KMS-11 (cell line): Measurements from ENCODE around the gene NBEA.

Experiments
- H2AFZ ChIP-seq: fragments of 200-600 bp; sonication (generic); 2 replicates; pipeline ENCODE4 v1.6.1; 2016; ENCODE audit warnings: antibody characterized with exemption, mixed run types, low read depth
- H3K27ac ChIP-seq: fragments of 200-600 bp; sonication (generic); 2 replicates; pipeline ENCODE4 v1.6.1; 2016; ENCODE audit warnings: mild to moderate bottlenecking, mixed run types
- H3K27me3 ChIP-seq: fragments of 200-600 bp; sonication (generic); 2 replicates; pipeline ENCODE4 v1.6.1; 2017; ENCODE audit warnings: mild to moderate bottlenecking, low read depth, mixed run types, moderate library complexity; ENCODE audit not compliant: insufficient read depth
- H3K36me3 ChIP-seq: fragments of 200-600 bp; sonication (generic); 2 replicates; pipeline ENCODE4 v1.6.1; 2017; ENCODE audit warnings: mild to moderate bottlenecking, mixed run types; ENCODE audit not compliant: insufficient read depth
- H3K4me1 ChIP-seq: fragments of 200-600 bp; sonication (generic); 2 replicates; pipeline ENCODE4 v1.6.1; 2016; ENCODE audit warnings: mild to moderate bottlenecking, low read depth, mixed run types; ENCODE audit not compliant: poor library complexity, severe bottlenecking
- H3K4me2 ChIP-seq: fragments of 200-600 bp; sonication (generic); 2 replicates; pipeline ENCODE4 v1.7.0; 2016; ENCODE audit warnings: mild to moderate bottlenecking, mixed run types
- H3K4me3 ChIP-seq: fragments of 200-600 bp; sonication (generic); IDR thresholded peaks from 2 replicates; pipeline ENCODE4 v1.6.1; 2017; ENCODE audit warnings: low read depth, low read length, mixed read lengths; ENCODE audit not compliant: insufficient read depth
- H3K79me2 ChIP-seq: fragments of 200-600 bp; sonication (generic); 2 replicates; pipeline ENCODE4 v1.6.1; 2016; ENCODE audit warnings: low read depth, mixed run types; ENCODE audit not compliant: insufficient read depth
- H3K9ac ChIP-seq: fragments of 200-600 bp; sonication (generic); 2 replicates; pipeline ENCODE4 v1.6.1; 2016; ENCODE audit warnings: mild to moderate bottlenecking, mixed run types
- H4K20me1 ChIP-seq: fragments of 200-600 bp; sonication (generic); 2 replicates; pipeline ENCODE4 v1.6.1; 2016; ENCODE audit warnings: mild to moderate bottlenecking, mixed run types; ENCODE audit not compliant: insufficient read depth
- TF ChIP-seq, protein P1 (sequence below): fragments of 200-600 bp; sonication (generic); conservative IDR thresholded peaks from 2 replicates; pipeline ENCODE4 v1.6.1; 2017; ENCODE audit warnings: low read depth, mild to moderate bottlenecking, antibody characterized with exemption, low read length, moderate library complexity, mixed read lengths

NBEA gene

DNA sequence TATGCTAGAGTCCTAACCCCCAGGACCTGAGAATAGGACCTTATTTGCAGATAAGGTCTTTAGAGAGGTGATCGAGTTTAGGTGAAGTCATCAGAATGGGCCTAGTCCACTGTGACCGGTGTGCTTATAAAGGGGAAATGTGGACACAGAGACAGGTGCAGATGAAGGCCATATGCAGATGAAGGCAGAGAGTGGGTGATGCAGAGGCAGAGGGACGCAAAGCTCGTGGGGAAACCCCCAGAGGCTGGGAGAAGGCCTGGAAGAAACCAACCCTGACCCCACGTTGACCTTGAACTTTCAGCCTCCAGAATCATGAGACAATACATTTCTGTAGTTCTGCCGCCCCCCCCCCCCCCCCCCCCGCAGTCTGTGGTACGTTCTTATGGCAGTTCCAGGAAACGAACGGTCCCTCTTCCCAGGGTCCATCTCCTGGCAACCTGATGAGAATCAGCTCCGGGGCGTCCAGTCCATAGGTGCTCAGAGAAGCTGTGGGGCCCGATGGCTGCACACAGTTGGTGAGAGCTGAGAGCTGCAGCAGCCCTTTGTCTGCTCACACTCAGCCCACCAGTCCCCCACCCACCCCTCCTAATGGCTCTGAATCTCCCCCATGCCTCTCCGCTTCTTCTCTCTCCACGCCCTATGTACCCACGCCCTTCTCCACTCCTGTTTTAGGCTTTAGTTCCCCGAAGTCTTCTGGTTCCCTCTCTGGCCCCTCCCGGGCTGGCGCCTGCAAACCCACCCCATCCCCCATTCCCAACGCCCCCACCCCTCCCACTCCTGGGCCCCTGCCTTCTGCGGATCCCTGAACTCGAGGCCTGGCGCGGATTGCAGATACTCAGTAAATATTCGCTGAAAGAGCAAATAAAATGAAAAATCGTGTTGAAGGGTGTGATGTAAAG lies 752.7 kb downstream of the NBEA start:
- Histone ChIP-seq H3K79me2 (no peaks in the 10 kb centered on the region), H3K4me2 (no peak overlapping the region), H3K9ac (no peak overlapping the region), H4K20me1 (no peaks in the 10 kb centered on the region), H3K4me1 (no peaks in the 10 kb centered on the region), H3K4me3 (no peak overlapping the region), H2AFZ (no peak overlapping the region), H3K27ac (no peak overlapping the region), H3K27me3 (no peaks in the 10 kb centered on the region), H3K36me3 (no peaks in the 10 kb centered on the region)
- TF ChIP-seq, protein P1, sequence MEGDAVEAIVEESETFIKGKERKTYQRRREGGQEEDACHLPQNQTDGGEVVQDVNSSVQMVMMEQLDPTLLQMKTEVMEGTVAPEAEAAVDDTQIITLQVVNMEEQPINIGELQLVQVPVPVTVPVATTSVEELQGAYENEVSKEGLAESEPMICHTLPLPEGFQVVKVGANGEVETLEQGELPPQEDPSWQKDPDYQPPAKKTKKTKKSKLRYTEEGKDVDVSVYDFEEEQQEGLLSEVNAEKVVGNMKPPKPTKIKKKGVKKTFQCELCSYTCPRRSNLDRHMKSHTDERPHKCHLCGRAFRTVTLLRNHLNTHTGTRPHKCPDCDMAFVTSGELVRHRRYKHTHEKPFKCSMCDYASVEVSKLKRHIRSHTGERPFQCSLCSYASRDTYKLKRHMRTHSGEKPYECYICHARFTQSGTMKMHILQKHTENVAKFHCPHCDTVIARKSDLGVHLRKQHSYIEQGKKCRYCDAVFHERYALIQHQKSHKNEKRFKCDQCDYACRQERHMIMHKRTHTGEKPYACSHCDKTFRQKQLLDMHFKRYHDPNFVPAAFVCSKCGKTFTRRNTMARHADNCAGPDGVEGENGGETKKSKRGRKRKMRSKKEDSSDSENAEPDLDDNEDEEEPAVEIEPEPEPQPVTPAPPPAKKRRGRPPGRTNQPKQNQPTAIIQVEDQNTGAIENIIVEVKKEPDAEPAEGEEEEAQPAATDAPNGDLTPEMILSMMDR = no peak

DNA sequence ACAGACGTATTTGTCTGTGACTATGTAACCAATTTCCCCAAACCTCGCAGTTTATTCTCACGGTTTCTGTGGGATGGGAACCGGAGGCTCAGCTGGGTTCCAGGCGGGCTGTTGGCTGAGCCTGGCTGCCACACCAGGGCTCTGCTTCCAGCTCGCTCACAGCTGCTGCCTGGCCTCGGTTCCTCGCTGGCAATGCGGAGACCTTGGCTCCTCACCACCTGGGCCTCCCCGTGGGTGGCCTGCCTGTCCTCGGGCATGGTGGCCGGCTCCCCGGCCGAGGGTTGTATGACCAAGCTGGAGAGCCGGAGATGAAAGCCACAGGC lies 753.3 kb downstream of the NBEA start:
- Histone ChIP-seq H3K27me3 (no peaks in the 10 kb centered on the region), H4K20me1 (no peaks in the 10 kb centered on the region), H3K9ac (no peak overlapping the region), H3K4me3 (no peak overlapping the region), H3K4me2 (no peak overlapping the region), H2AFZ (no peak overlapping the region), H3K27ac (no peak overlapping the region), H3K36me3 (no peaks in the 10 kb centered on the region), H3K4me1 (no peaks in the 10 kb centered on the region), H3K79me2 (no peaks in the 10 kb centered on the region)
- TF ChIP-seq, protein P1 = no peak

DNA sequence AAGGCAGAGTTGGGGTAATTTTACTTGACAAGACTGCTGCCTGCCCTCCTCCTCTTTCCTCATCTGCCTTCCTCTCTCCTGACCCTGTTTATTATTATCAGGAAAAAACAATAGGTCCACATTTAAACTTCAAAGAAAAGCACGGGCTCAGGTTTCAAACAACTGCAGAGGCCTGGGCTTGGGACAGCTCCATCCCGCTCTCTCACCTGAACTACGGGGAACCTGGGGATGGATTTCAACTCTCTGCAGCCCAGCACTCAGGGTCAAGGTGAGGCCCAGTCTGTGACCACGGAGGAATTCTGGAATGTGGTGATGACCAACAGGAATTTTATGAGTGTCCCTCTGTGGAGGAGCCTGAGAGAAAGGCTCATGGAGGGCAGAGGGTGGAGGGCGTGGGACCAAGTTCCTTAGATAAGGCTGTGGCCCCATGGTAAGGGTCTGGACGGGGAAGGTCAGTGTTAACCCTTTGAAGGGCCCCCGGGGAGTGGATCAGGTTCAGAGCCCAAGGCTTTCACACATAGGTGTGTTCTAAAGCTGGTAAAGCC lies 755.2 kb downstream of the NBEA start:
- H3K27ac ChIP-seq = no peak overlapping the region
- TF ChIP-seq, protein P1 = no peak
- no peaks in the 10 kb centered on the region for H3K36me3 ChIP-seq
- no peak overlapping the region for H3K4me3 ChIP-seq
- no peaks in the 10 kb centered on the region for H3K27me3 ChIP-seq
- H3K4me1 ChIP-seq = no peaks in the 10 kb centered on the region
- H4K20me1 ChIP-seq = no peaks in the 10 kb centered on the region
- H3K79me2 ChIP-seq = no peaks in the 10 kb centered on the region
- no peak overlapping the region for H3K4me2 ChIP-seq
- no peak overlapping the region for H2AFZ ChIP-seq
- no peak overlapping the region for H3K9ac ChIP-seq

DNA sequence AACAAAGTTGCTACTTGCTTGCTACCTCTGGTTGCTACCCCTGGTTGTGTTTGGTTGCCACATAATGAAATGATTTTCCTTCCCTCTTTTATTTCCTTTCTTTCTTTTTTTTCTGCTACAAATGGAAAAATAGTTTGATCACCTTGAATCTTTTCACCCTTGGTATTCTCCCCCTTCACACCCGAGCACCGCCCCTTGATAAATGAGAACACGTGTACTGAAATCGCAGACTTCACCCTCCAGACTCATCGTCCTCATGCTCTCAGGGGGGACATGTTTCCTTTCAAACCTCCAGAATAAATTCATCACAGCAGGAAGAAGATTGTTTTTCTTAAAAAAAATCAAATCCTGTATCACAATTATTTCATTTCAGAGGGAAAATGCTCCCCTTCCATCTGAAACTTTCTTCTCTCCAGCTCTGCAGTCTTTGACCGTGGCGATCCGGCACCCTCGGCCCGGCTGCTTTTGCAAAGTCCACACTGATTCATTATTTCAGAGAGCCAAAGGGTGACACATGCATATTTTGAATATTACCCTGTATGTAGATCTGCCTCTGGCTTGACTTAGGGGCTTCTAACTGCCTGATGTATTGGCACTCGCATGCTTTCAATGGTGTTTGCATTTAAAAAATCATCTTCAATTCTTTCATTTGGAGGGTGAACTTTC lies 757.0 kb downstream of the NBEA start:
- Histone ChIP-seq H3K4me1 (no peaks in the 10 kb centered on the region), H3K4me2 (no peak overlapping the region), H3K9ac (no peak overlapping the region), H2AFZ (no peak overlapping the region), H3K36me3 (no peaks in the 10 kb centered on the region), H3K79me2 (no peaks in the 10 kb centered on the region), H3K4me3 (no peak overlapping the region), H3K27me3 (no peaks in the 10 kb centered on the region), H4K20me1 (no peaks in the 10 kb centered on the region), H3K27ac (no peak overlapping the region)
- TF ChIP-seq, protein P1 = no peak
